ENCODE measurements around the gene ZNF106. TPM values are rescaled to one million over a fixed set of nuclear protein-coding genes. Genes with fewer than 3 reads are reported as not detected.

Gene ZNF106
- total RNA-seq, 1 experiment from 2014 or later, result 58.2 TPM

DNA sequence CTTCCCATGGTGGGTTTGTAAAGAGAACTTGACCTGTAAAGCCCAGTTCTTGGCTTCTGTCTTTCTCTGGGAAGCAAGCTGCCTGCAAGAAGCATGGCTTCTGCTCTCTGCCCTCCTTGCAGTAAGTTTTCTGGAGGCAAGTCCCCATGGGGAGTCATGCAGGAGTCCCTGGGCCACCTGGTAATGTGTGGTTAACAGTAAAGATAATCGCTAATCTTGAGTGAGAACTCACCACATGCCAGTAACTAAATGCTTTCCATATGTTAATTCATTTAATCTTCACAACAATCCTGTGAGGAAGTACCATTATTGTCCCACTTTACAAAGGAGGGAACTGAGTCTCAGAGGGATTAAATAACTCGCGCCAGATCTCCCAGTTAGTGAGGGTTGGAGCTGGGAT is 127.5 kb downstream of the ZNF106 start:
- peak overlapping the region; percentile 47; the same call in 1 of the 2 replicates for H3K27ac Mint-ChIP-seq
- DNase-seq (ENCODE audit: low spot score), result no peak
- H3K36me3 Mint-ChIP-seq, result peaks cover 8% of the 10 kb centered on the region
- peaks cover 15% of the 10 kb centered on the region for H3K9me3 Mint-ChIP-seq
- POLR2A ChIA-PET, result no interaction called here
- H3K4me3 Mint-ChIP-seq, result no peak overlapping the region
- CTCF ChIA-PET, result interaction anchor here (0.6 kb wide), 1 partner anchor 180 kb away, joined by 3 read pairs; no protein-coding TSS in a partner anchor
- ATAC-seq, result peak; percentile 77
- peaks cover 35% of the 10 kb centered on the region for H3K27me3 Mint-ChIP-seq (ENCODE audit: low read depth)
- TF ChIP-seq, protein P1, sequence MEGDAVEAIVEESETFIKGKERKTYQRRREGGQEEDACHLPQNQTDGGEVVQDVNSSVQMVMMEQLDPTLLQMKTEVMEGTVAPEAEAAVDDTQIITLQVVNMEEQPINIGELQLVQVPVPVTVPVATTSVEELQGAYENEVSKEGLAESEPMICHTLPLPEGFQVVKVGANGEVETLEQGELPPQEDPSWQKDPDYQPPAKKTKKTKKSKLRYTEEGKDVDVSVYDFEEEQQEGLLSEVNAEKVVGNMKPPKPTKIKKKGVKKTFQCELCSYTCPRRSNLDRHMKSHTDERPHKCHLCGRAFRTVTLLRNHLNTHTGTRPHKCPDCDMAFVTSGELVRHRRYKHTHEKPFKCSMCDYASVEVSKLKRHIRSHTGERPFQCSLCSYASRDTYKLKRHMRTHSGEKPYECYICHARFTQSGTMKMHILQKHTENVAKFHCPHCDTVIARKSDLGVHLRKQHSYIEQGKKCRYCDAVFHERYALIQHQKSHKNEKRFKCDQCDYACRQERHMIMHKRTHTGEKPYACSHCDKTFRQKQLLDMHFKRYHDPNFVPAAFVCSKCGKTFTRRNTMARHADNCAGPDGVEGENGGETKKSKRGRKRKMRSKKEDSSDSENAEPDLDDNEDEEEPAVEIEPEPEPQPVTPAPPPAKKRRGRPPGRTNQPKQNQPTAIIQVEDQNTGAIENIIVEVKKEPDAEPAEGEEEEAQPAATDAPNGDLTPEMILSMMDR (IDR thresholded peaks at IDR 0.05), result no peak
- peak; percentile 18; the same call in 1 of the 2 replicates for TF ChIP-seq TEAD1 (CRISPR knock-in tag; IDR thresholded peaks at IDR 0.05)
- TF ChIP-seq, protein P2, sequence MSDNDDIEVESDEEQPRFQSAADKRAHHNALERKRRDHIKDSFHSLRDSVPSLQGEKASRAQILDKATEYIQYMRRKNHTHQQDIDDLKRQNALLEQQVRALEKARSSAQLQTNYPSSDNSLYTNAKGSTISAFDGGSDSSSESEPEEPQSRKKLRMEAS (CRISPR knock-in tag; IDR thresholded peaks at IDR 0.05), result peak; percentile 38; the same call in 1 of the 2 replicates
- TF ChIP-seq, protein P3, sequence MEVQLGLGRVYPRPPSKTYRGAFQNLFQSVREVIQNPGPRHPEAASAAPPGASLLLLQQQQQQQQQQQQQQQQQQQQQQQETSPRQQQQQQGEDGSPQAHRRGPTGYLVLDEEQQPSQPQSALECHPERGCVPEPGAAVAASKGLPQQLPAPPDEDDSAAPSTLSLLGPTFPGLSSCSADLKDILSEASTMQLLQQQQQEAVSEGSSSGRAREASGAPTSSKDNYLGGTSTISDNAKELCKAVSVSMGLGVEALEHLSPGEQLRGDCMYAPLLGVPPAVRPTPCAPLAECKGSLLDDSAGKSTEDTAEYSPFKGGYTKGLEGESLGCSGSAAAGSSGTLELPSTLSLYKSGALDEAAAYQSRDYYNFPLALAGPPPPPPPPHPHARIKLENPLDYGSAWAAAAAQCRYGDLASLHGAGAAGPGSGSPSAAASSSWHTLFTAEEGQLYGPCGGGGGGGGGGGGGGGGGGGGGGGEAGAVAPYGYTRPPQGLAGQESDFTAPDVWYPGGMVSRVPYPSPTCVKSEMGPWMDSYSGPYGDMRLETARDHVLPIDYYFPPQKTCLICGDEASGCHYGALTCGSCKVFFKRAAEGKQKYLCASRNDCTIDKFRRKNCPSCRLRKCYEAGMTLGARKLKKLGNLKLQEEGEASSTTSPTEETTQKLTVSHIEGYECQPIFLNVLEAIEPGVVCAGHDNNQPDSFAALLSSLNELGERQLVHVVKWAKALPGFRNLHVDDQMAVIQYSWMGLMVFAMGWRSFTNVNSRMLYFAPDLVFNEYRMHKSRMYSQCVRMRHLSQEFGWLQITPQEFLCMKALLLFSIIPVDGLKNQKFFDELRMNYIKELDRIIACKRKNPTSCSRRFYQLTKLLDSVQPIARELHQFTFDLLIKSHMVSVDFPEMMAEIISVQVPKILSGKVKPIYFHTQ (CRISPR knock-in tag; IDR thresholded peaks at IDR 0.05), result no peak
- no peak for TF ChIP-seq RELA (CRISPR knock-in tag; IDR thresholded peaks at IDR 0.05; ENCODE audit: borderline replicate concordance)
- TF ChIP-seq GTF2I (CRISPR knock-in tag; conservative IDR thresholded peaks at IDR 0.05), result no peak
- peaks cover 31% of the 10 kb centered on the region for H3K4me1 Mint-ChIP-seq

Other genes starting within 250 kb of the ZNF106 start
- 18.5 to 20.5 TPM (median 19.6 TPM) in 3 replicates for gene GANC, start 217.9 kb downstream of the ZNF106 start, total RNA-seq (2021)
- gene TMEM87A, start 217.7 kb downstream of the ZNF106 start, total RNA-seq (2021), result 28.6 to 32.4 TPM (median 30.5 TPM) in 3 replicates
- gene CAPN3, start 131.6 kb downstream of the ZNF106 start, total RNA-seq (2021), result 0.70 to 1.4 TPM (median 1.3 TPM) in 3 replicates
- gene SNAP23, start 4.5 kb upstream of the ZNF106 start, total RNA-seq (2021), result 58.2 to 68.3 TPM (median 63.7 TPM) in 3 replicates
- 11.5 to 14.3 TPM (median 13.3 TPM) in 3 replicates for gene LRRC57, start 57.7 kb upstream of the ZNF106 start, total RNA-seq (2021)
- 17.9 to 23.2 TPM (median 20.0 TPM) in 3 replicates for gene HAUS2, start 57.7 kb upstream of the ZNF106 start, total RNA-seq (2021)
- gene STARD9, start 84.5 kb upstream of the ZNF106 start, total RNA-seq (2021), result 5.7 to 6.6 TPM (median 6.2 TPM) in 3 replicates
- gene CDAN1, start 246.0 kb upstream of the ZNF106 start, total RNA-seq (2021), result 16.4 to 24.2 TPM (median 23.0 TPM) in 3 replicates